RWPE2 (cell line): ENCODE measurements around the gene DZIP3.

Experiments
- ATAC-seq: fragments of 200-7000 bp; cut with Tn5 transposase; 3 replicates; pipeline ENCODE4 v1.9.1; 2021; ENCODE audit warnings: low read depth
- DNase-seq: peaks from one replicate; pipeline ENCODE4 v3.0.0-alpha.2; 2020; ENCODE audit warnings: low spot score
- H3K27ac ChIP-seq: fragments of 450-650 bp; 2 replicates; pipeline ENCODE4 v1.5.1; 2017; ENCODE audit warnings: mild to moderate bottlenecking; ENCODE audit not compliant: poor library complexity, severe bottlenecking
- H3K27me3 ChIP-seq: fragments of 250-450 bp; sonication (Bioruptor Pico); 2 replicates; pipeline ENCODE4 v1.5.1; 2021; ENCODE audit warnings: mild to moderate bottlenecking, moderate library complexity; ENCODE audit not compliant: insufficient read depth, poor library complexity, severe bottlenecking
- H3K36me3 ChIP-seq: fragments of 250-450 bp; sonication (Bioruptor Pico); 2 replicates; pipeline ENCODE4 v1.5.1; 2020; ENCODE audit warnings: low read depth, mild to moderate bottlenecking, moderate library complexity
- H3K4me1 ChIP-seq: fragments of 250-450 bp; sonication (Bioruptor Pico); 2 replicates; pipeline ENCODE4 v1.5.1; 2021; ENCODE audit warnings: mild to moderate bottlenecking, moderate library complexity; ENCODE audit not compliant: insufficient read depth, poor library complexity, severe bottlenecking
- H3K4me3 ChIP-seq: fragments of 250-450 bp; sonication (Bioruptor Pico); 2 replicates; pipeline ENCODE4 v1.5.1; 2021; ENCODE audit warnings: mild to moderate bottlenecking, moderate library complexity; ENCODE audit not compliant: severe bottlenecking
- H3K9me3 ChIP-seq: fragments of 250-450 bp; sonication (Bioruptor Pico); 2 replicates; pipeline ENCODE4 v1.5.1; 2021; ENCODE audit warnings: mild to moderate bottlenecking, moderate library complexity; ENCODE audit not compliant: severe bottlenecking
- CTCF ChIP-seq: fragments of 450-650 bp; IDR thresholded peaks from one replicate; pipeline ENCODE4 v1.5.1; 2017; ENCODE audit warnings: mild to moderate bottlenecking, moderate library complexity; ENCODE audit not compliant: poor library complexity, severe bottlenecking

DZIP3 gene

GRCh38 chr3:108589081-108589997 is at the start of gene DZIP3, which contains the start of gene CIP2A:
TSS of gene DZIP3 (plus strand) at chr3:108589722. CDS start at chr3:108605407, 15,685 bp downstream.
TSS of gene CIP2A (minus strand) at chr3:108589438. CDS start at chr3:108589375, 63 bp downstream.
- peak within 1 kb of the TSS; percentile 77 for H3K4me3 ChIP-seq
- peak within 1 kb of the TSS; percentile 77 for H3K27ac ChIP-seq
- no peaks in the 10 kb centered on the region for H3K27me3 ChIP-seq
- ATAC-seq (peak; percentile 78), DNase-seq (peak; percentile 88)
- H3K9me3 ChIP-seq: no peaks in the 10 kb centered on the region
- peaks cover 14% of the 10 kb centered on the region for H3K36me3 ChIP-seq
- H3K4me1 ChIP-seq: peaks cover 7% of the 10 kb centered on the region
- no peak for TF ChIP-seq CTCF

DNA sequence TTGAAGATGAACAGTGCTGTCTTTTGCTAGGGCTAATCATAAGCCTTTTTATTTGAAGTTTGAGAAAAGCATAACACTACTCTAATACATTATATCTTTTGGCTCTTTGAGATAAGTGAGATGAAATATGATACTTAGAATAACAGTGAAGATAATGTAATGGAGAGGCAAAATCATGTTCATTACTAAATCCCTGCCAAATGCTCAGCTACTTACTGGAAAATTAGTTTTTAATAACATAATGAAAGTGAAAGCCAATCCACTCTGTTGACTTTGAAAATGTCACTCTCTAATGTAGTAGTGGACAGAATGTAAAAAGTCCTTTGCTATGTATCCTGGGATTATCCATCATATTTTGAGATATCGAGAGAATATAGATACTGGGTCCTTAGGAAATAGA is 43.3 kb upstream of the DZIP3 start:
- Histone ChIP-seq H3K4me3 (no peak overlapping the region), H3K9me3 (no peaks in the 10 kb centered on the region), H3K27ac (no peak overlapping the region), H3K27me3 (no peaks in the 10 kb centered on the region), H3K36me3 (peaks cover 54% of the 10 kb centered on the region), H3K4me1 (no peaks in the 10 kb centered on the region)
- no peak for TF ChIP-seq CTCF
- DNase-seq (no peak), ATAC-seq (no peak)

GRCh38 chr3:108546692-108547091 is 42.8 kb upstream of the DZIP3 start:
- peaks cover 59% of the 10 kb centered on the region for H3K36me3 ChIP-seq
- DNase-seq (no peak), ATAC-seq (no peak)
- no peak overlapping the region for H3K4me3 ChIP-seq
- no peaks in the 10 kb centered on the region for H3K4me1 ChIP-seq
- no peaks in the 10 kb centered on the region for H3K27me3 ChIP-seq
- TF ChIP-seq CTCF: no peak
- no peaks in the 10 kb centered on the region for H3K9me3 ChIP-seq
- H3K27ac ChIP-seq: no peak overlapping the region

DNA sequence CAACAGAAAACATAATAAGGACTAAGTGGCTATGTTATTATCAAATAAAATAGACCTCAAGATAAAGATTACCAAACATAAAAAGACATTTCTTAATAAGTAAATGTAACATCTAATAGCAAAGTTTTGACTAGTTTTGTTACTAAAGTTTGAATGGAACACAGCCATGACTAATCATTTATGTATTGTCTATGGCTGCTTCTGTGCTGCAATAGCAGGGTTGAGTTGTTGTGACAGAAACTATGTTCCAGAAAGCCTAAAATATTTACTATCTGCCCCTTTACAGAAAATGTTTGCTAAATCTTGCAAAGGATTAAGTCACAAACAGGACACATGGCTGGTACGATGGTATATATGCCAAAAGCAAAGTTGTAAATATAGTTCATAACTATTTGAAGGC is 41.2 kb upstream of the DZIP3 start:
- no peak overlapping the region for H3K4me3 ChIP-seq
- DNase-seq: no peak
- no peaks in the 10 kb centered on the region for H3K9me3 ChIP-seq
- no peaks in the 10 kb centered on the region for H3K27me3 ChIP-seq
- peaks cover 68% of the 10 kb centered on the region for H3K36me3 ChIP-seq
- no peak for TF ChIP-seq CTCF
- H3K27ac ChIP-seq: no peak overlapping the region
- no peak for ATAC-seq
- H3K4me1 ChIP-seq: no peaks in the 10 kb centered on the region

- Histone ChIP-seq H3K4me1 (no peaks in the 10 kb centered on the region), H3K36me3 (peaks cover 71% of the 10 kb centered on the region), H3K9me3 (no peaks in the 10 kb centered on the region), H3K4me3 (no peak overlapping the region), H3K27ac (no peak overlapping the region), H3K27me3 (no peaks in the 10 kb centered on the region)
- no peak for DNase-seq
- TF ChIP-seq CTCF: no peak
- no peak for ATAC-seq
These were observed 40.6 kb upstream of the DZIP3 start for GRCh38 chr3:108548886-108549285.
